MCF 10A (cell line): Measurements from ENCODE around the gene DHDH. TPM values are rescaled to one million over a fixed set of nuclear protein-coding genes. Genes with fewer than 3 reads are reported as not detected.
A peak's percentile ranks its signal among the peaks of the same experiment; 100 is the strongest.
"Not testable (repeated sequence)": the region's sequence is repeated elsewhere in the genome, so short reads cannot be mapped to it uniquely, and the experiment has no call there.

Source experiments
- BruUV-seq: library from RNA; stranded (reverse); fragments of 400-500 nt; replicated peaks from 2 replicates; lab custom pipeline; 2021; lab: Mats Ljungman, UMichigan
- CTCF ChIA-PET: fragments of 300-600 bp; sonication (Branson Sonifier 250); formaldehyde crosslinking; extraction: SDS; loops from one replicate; lab custom pipeline; 2021; ENCODE audit warnings: antibody characterized with exemption, inconsistent platforms; lab: Yijun Ruan, JAX
- POLR2A ChIA-PET: fragments of 300-600, 350-650 bp; sonication (Branson Sonifier 250); formaldehyde crosslinking; extraction: SDS; loops from one replicate; lab custom pipeline; 2020; ENCODE audit warnings: antibody characterized with exemption, inconsistent platforms; lab: Yijun Ruan, JAX
- DNase-seq: peaks from one replicate; pipeline ENCODE4 v3.0.0-alpha.2; 2018; ENCODE audit not compliant: unreplicated experiment
- H3K27ac Mint-ChIP-seq: one replicate; pipeline ENCODE4 v1.8.0; 2022; ENCODE audit warnings: mild to moderate bottlenecking, low read depth, mixed read lengths; ENCODE audit not compliant: unreplicated experiment
- H3K27me3 Mint-ChIP-seq: one replicate; pipeline ENCODE4 v1.8.0; 2022; ENCODE audit warnings: mixed read lengths; ENCODE audit not compliant: insufficient read depth, unreplicated experiment
- H3K36me3 Mint-ChIP-seq: one replicate; pipeline ENCODE4 v1.8.0; 2022; ENCODE audit warnings: mild to moderate bottlenecking, moderate library complexity, mixed read lengths; ENCODE audit not compliant: insufficient read depth, unreplicated experiment
- H3K4me1 Mint-ChIP-seq: one replicate; pipeline ENCODE4 v1.8.0; 2022; ENCODE audit warnings: mixed read lengths; ENCODE audit not compliant: insufficient read depth, unreplicated experiment
- H3K4me3 Mint-ChIP-seq: one replicate; pipeline ENCODE4 v1.8.0; 2022; ENCODE audit warnings: mild to moderate bottlenecking, moderate library complexity, mixed read lengths; ENCODE audit not compliant: unreplicated experiment
- H3K9me3 Mint-ChIP-seq: one replicate; pipeline ENCODE4 v1.8.0; 2022; ENCODE audit warnings: mixed read lengths; ENCODE audit not compliant: unreplicated experiment
- CTCF ChIP-seq: fragments of 200-600 bp; IDR thresholded peaks from one replicate; pipeline ENCODE4 v1.8.0; 2022; ENCODE audit warnings: antibody characterized with exemption, mild to moderate bottlenecking; ENCODE audit not compliant: unreplicated experiment
- intact Hi-C: fragments of 100-400 bp; cut with micrococcal nuclease; formaldehyde crosslinking; loops from 2 replicates; pipeline ENCODE4 v1.14.1; 2022
- total RNA-seq: library from RNA; stranded (reverse); gene quantifications from 2 replicates; pipeline ENCODE4 v1.2.3, GENCODE V29; 2022

The DHDH gene
- total RNA-seq, 1 experiment from 2014 or later: not detected

- ChIA-PET POLR2A (interaction anchor here (0.7 to 3.7 kb wide), 12 partner anchors 19 to 158 kb away, joined by 3 to 32 read pairs (median 6); partner anchors contain the start of genes CGB7, DHDH, FTL and GYS1), CTCF (interaction anchor here (1.0 kb wide), 1 partner anchor 58 kb away, joined by 4 read pairs; no protein-coding TSS in a partner anchor)
- intact Hi-C loops: loop anchor here (2.0 kb wide), 2 partner anchors 55 to 71 kb away; partner anchors contain the start of gene BAX
- DNase-seq: peak; percentile 99
- Mint-ChIP-seq H3K4me1 (peaks cover 14% of the 10 kb centered on the region), H3K4me3 (peak within 1 kb of the TSS; percentile 99), H3K9me3 (peaks cover 8% of the 10 kb centered on the region), H3K27me3 (no peaks in the 10 kb centered on the region), H3K27ac (peak within 1 kb of the TSS; percentile 87), H3K36me3 (peaks cover 21% of the 10 kb centered on the region)
- TSS peak; percentile 51 for BruUV-seq
- TF ChIP-seq CTCF: no peak
Measured at GRCh38 chr19:48899781-48900476, 33.6 kb upstream of the DHDH start, which contains the start of gene NUCB1. TSS of gene NUCB1 (plus strand) at chr19:48900312. CDS start at chr19:48900797, 485 bp downstream.

GRCh38 chr19:48900477-48901406 lies 32.8 kb upstream of the DHDH start:
- TF ChIP-seq CTCF: no peak
- ChIA-PET POLR2A (interaction anchor here (0.9 to 3.7 kb wide), 10 partner anchors 18 to 93 kb away, joined by 3 to 32 read pairs (median 7); partner anchors contain the start of genes DHDH, FTL, GYS1 and PPP1R15A), CTCF (interaction anchor here (0.6 to 1.0 kb wide), 3 partner anchors 16 to 252 kb away, joined by 3 to 4 read pairs (median 3); no protein-coding TSS in a partner anchor)
- DNase-seq: no peak
- Mint-ChIP-seq H3K27ac (peak overlapping the region; percentile 87), H3K4me3 (peak overlapping the region; percentile 99), H3K36me3 (peaks cover 25% of the 10 kb centered on the region), H3K9me3 (peaks cover 8% of the 10 kb centered on the region), H3K4me1 (peaks cover 14% of the 10 kb centered on the region), H3K27me3 (no peaks in the 10 kb centered on the region)
- intact Hi-C loops: loop anchor here (2.0 kb wide), 2 partner anchors 54 to 70 kb away; partner anchors contain the start of gene BAX
- TSS peak; percentile 79 for BruUV-seq

- intact Hi-C loops, H3K27me3 Mint-ChIP-seq, H3K27ac Mint-ChIP-seq, BruUV-seq, CTCF ChIA-PET, H3K9me3 Mint-ChIP-seq, DNase-seq, H3K4me3 Mint-ChIP-seq: not testable (repeated sequence)
- POLR2A ChIA-PET: interaction anchor here (3.7 kb wide), 1 partner anchor 30 kb away, joined by 26 read pairs; the partner anchor contains the start of gene PPP1R15A
- Mint-ChIP-seq H3K4me1 (peaks cover 14% of the 10 kb centered on the region), H3K36me3 (peaks cover 40% of the 10 kb centered on the region)
Measured at GRCh38 chr19:48902291-48902690, 31.2 kb upstream of the DHDH start.

- H3K27me3 Mint-ChIP-seq, BruUV-seq, H3K9me3 Mint-ChIP-seq, DNase-seq, POLR2A ChIA-PET, intact Hi-C loops, H3K27ac Mint-ChIP-seq, H3K4me3 Mint-ChIP-seq: not testable (repeated sequence)
- Mint-ChIP-seq H3K36me3 (peaks cover 55% of the 10 kb centered on the region), H3K4me1 (peaks cover 14% of the 10 kb centered on the region)
- CTCF ChIA-PET: interaction anchor here (0.6 kb wide), 1 partner anchor 940 kb away, joined by 3 read pairs; no protein-coding TSS in a partner anchor
Measured at GRCh38 chr19:48903788-48904187, 29.7 kb upstream of the DHDH start.
